ENCODE data around the gene RCC1.
"Not testable (repeated sequence)": the region's sequence is repeated elsewhere in the genome, so short reads cannot be mapped to it uniquely, and the experiment has no call there.

The RCC1 gene, protein sequence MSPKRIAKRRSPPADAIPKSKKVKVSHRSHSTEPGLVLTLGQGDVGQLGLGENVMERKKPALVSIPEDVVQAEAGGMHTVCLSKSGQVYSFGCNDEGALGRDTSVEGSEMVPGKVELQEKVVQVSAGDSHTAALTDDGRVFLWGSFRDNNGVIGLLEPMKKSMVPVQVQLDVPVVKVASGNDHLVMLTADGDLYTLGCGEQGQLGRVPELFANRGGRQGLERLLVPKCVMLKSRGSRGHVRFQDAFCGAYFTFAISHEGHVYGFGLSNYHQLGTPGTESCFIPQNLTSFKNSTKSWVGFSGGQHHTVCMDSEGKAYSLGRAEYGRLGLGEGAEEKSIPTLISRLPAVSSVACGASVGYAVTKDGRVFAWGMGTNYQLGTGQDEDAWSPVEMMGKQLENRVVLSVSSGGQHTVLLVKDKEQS

DNA sequence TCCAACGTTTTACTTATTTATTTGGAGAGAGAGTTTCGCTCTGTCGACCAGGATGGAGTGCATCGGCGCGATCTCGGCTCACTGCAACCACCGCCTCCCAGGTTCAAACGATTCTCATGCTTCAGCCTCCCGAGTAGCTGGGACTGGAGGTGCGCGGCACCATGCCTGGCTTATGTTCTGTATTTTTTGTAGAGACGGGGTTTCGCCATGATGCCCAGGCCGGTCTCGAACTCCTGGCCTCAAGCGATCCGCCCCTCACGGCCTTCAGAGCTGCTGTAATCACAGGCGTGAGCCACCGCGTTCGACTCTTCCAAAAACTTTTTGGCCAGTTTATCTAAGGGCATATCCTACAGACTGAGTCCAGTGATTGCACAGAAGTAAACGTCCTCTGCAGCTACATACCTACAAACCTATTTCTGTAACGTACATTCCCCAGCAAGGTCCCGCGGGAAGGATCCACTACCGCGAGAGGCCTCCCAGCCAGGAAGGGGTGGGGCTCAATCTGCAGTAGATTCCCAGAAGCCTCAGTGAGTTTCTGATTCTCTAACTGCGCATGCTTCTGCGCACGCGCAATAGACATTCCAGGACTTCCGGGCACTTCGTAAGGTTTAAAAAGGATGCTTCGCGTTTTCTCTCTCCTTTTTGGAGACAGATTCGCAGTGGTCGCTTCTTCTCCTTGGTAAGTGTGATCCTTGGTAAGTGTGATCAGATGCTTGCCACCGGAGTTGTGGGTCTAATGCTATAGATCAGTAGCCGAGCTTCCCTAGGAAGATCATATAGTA is at the start of gene RCC1:
RCC1 (plus strand) TSS at position 638 of the 782 bp plus-strand sequence. CDS start 23,824 bp downstream, outside the sequence.
- peak within 1 kb of the TSS; percentile 80 for H3K4me3 ChIP-seq (ENCODE audit: low read depth, low read length)
- DNase-seq (ENCODE audit: low read depth): peak; percentile 94

DNA sequence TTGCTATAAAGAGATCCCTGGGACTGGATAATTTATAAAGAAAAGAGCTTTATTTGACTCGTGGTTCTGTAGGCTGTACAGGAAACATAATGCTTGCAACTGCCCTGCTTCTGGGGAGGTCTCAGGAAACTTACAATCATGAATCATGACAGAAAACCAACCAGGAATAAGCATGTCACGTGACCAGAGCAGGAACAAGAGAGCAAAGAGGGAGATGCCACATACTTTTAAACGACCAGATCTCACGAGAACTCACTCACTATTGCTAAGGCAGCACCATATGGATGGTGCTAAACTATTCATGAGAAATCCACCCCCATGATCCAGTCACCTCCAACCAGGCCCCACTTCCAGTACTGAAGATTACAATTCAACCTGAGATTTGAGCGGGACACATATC is 49.8 kb upstream of the RCC1 start:
- DNase-seq (ENCODE audit: low read depth): peak; percentile 34
- no peak overlapping the region for H3K4me3 ChIP-seq (ENCODE audit: low read depth, low read length)

DNA sequence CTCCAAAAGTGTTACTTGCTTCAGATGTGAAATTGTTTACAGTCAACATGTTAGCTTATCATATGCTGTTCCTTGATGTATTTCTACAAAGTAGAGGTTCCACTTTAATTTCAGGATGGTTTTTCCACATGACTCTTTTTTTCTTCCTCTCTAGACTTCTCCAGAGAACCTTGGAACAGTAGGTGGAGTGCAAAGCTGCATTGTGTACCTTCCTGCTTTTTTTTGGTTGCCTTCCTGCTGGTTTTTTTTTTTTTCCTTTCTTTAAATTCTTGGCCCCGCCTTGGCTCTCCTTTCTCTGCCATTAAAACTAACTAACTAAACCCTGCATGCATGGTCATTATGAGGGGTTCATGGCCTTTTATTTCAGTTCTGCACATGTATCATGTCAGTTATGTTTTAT is 48.2 kb upstream of the RCC1 start:
- DNase-seq (ENCODE audit: low read depth): no peak
- no peak overlapping the region for H3K4me3 ChIP-seq (ENCODE audit: low read depth, low read length)

DNA sequence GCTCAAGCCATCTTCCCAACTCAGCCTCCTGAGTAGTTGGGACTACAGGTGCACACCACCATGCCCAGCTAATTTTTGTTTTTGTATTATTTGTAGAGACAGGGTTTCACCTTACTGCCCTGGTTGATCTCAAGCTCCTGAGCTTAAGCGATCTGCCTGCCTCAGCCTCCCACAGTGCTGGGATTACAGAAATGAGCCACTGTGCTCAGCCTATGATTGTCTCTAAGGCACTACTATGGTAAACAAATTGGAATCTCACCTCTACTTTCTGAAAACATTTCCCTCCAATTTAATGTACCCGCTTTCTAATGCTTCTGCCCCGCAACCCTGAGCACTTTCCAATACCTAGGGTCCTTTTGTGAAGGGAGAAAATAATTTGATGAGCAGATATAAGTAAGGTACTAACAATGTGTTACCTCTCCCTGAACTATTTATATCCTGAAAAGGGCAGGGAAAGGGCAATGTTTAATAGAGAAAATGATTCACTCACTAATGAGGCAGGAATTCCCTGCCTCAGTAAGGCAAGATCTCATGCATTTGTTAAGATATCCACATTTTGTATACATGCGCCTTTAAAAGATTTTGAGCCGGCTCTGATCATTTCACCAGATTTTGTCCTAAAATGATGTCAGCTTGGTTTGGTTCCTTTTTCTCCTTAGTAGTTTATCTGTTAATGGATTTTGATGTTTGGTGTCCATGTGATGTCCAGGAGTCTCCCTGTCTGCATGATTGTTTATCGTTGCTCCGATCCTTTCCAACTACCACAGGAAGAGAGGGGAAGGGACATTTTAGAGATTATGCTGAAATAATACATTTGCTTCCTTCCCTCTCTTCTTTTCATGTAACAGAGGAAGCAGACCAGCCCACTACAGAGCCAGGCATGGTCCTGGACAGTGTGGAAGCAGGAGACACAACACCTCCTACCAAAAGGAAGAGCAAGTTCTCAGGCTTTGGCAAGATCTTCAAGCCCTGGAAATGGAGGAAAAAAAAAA is 47.3 kb upstream of the RCC1 start:
- no peak for DNase-seq (ENCODE audit: low read depth)
- no peak overlapping the region for H3K4me3 ChIP-seq (ENCODE audit: low read depth, low read length)

DNA sequence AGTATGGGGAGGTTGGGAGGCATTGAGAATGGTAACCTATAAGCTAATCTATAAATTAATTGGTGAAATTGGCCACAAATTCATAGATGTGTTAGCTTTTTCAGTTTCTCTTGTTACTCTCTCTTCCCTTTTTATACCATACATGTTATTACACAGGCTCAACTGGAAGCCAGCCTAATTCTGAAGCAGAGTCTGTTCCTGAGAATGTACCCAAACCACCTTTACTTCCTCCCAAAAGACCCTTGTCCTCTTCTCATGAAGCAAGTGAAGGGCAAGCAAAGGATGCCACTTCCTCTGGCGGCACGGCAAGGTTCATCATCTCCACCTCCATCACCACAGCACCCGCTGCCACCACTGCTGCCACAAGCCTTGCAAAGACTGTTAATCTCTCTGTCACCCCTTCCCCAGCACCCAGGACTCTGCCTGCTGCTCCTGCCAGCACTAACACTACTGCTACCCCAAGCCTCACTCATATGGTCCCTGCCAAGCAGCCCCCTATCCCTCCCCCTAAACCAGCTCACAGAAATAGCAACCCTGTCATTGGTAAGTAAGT is 39.5 kb upstream of the RCC1 start:
- no peak for DNase-seq (ENCODE audit: low read depth)
- H3K4me3 ChIP-seq (ENCODE audit: low read depth, low read length): no peak overlapping the region

DNA sequence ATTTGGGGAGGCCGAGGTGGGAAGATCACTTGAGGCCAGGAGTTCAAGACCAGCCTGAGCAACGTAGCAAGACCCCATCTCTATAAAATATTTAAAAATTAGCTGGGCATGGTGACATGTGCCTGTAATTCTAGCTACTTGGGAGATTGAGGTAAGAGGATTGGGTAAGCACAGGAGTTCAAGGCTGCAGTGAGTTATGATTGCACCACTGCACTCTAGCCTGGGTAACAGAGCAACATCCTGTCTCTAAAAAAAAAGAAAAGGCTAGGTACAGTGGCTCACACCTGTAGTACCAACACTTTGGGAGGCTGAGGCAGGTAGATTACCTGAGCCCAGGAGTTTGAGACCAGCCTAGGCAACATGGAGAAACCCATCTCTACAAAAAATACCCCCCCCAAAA is 35.7 kb upstream of the RCC1 start:
- no peak overlapping the region for H3K4me3 ChIP-seq (ENCODE audit: low read depth, low read length)
- DNase-seq (ENCODE audit: low read depth): no peak

DNA sequence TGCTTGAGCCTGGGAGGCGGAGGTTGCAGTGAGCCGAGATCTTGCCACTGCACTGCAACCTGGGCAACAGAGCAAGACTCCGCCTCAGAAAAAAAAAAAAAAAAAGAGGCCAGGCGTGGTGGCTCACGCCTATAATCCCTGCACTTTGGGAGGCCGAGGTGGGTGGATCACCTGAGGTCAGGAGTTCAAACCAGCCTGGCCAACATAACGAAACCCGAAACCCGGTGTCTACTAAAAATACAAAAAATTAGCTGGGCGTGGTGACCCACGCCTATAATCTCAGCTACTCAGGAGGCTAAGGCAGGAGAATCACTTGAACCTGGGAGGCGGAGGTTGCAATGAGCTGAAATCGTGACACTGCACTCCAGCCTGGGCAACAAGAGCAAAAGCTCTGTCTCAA is 26.3 kb upstream of the RCC1 start:
- DNase-seq (ENCODE audit: low read depth): not testable (repeated sequence)

DNA sequence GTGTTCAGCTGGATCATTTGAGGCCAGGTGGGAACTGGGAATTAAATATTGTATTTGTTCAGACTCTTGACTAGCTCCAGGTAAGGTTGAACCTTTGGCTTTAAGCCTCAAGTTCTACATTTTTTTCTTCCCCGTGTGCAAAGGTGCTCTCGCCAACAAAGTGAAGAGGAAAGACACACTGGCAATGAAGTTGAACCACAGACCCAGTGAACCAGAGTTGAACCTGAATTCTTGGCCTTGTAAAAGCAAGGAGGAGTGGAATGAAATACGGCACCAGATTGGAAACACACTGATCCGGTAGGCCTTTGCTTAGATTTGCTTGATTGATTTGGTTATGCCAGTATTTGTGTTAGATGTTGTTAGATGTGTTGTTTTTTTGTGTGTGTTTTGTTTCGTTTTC is 25.5 kb upstream of the RCC1 start:
- DNase-seq (ENCODE audit: low read depth): no peak
- no peak overlapping the region for H3K4me3 ChIP-seq (ENCODE audit: low read depth, low read length)

More for the DNA sequence above, 26.3 kb upstream of the RCC1 start:
- H3K4me3 ChIP-seq (ENCODE audit: low read depth, low read length): not testable (repeated sequence)

DNA sequence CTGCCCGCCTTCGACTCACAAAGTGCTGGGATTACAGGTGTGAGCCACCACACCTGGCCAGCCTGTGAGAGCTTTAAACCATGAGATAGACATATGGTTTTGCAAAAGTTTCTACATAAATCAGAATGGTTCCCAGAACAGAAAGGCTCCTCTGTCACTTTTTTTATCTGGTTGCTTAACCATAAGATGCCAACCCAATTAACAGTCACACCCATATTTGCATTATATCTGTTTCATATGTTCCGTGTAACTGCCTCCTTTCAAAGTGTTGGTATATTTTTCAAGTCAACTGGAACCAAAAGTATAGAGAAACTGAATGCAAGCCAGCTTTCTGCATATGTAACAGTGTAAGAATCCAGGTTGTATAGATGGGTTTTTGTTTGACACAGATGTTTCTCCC is 23.7 kb upstream of the RCC1 start:
- H3K4me3 ChIP-seq (ENCODE audit: low read depth, low read length): no peak overlapping the region
- no peak for DNase-seq (ENCODE audit: low read depth)

DNA sequence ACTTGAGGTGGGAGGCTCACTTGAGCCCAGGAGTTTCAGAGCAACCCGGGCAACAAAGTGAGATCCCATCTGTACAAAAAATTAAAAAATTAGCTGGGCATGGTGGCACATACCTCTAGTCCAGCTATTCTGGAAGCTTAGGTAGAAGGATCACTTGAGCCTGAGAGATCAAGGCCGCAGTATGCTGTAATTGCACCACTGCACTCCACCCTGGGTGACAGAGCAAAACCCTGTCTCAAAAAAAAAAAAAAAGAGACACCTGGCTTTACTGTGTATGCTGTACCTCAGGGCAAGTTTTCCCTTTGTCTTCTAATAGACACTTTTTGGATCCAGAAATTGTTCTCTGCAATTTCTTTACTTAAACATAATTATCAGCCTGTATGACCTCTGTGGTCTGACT is 23.1 kb upstream of the RCC1 start:
- H3K4me3 ChIP-seq (ENCODE audit: low read depth, low read length): no peak overlapping the region

DNA sequence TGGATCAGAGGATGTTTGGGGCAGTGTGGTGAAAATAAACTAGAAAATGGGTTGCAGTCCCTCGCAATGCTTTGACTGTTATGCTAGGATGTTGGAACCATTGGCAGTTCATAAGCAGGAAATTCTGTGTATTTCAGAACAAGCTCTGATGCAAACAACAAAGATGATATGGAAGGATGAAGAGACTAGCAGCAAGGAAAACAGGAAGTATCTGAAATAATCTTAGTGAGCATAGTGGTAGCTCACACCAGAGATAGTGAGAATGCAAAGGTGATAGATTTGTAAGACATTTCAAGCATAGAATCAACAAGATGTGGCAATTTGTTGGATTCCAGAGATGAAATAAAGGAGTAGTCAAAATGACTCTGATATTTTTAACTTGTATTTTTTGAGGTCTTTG is 11.1 kb upstream of the RCC1 start:
- no peak for DNase-seq (ENCODE audit: low read depth)
- no peak overlapping the region for H3K4me3 ChIP-seq (ENCODE audit: low read depth, low read length)

More for the DNA sequence above, 23.1 kb upstream of the RCC1 start:
- no peak for DNase-seq (ENCODE audit: low read depth)

DNA sequence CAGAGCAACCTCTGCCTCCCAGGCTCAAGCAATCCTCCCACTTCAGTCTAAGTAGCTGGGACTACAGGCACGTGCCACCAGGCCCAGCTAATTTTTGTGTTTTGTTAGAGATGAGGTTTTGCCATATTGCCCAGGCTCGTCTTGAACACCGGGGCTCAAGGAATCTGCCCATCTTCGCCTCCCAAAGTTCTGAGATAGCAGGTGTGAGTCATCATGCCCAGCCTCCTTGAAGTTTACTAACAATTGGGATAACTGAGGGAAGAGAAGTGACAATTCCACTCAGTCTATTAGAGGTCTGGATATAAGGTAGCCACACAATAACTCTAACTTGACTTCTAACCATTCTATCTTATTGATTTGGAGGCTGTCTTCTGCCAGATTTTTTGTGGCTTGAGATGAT is 6.3 kb upstream of the RCC1 start:
- no peak for DNase-seq (ENCODE audit: low read depth)

DNA sequence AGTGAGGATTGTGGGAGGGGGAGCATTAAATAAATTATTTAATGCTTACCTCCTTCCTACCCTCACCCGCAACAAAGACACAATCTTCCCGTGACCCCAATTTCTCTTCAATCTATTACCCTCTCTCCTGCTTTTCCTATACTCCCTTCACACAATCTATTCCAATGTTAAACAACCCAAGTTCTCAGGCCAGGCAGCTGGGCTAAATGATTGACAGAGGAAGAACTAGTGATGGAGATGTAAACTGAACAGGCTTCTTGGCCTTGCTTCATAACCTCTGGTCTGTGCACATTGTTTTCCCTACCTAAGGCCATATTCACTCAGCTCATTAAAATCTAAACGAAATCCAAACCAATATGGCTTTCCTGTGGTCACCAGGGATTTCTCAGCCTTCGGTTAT is 3.9 kb upstream of the RCC1 start:
- H3K4me3 ChIP-seq (ENCODE audit: low read depth, low read length): no peak overlapping the region

More for the DNA sequence above, 6.3 kb upstream of the RCC1 start:
- no peak overlapping the region for H3K4me3 ChIP-seq (ENCODE audit: low read depth, low read length)

DNA sequence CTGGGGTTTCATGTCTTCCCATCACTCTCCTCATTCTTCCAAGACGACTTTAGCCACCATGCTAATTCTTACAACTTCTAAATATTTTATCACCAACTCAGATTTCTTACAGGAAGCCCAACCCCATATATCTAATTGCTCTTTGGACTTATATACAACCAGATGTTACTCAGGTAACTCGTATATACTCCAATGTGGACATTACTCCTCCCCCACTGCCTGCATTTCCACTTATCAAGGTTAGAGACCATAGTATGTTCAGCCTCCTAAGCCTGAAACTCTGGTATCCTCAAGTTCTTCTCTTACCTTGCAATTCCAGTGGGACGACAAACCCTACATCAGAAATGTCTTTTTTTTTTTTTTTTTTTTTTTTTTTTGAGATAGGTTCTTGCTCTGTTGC is 2.7 kb upstream of the RCC1 start:
- H3K4me3 ChIP-seq (ENCODE audit: low read depth, low read length): no peak overlapping the region
- no peak for DNase-seq (ENCODE audit: low read depth)

More for the DNA sequence above, 3.9 kb upstream of the RCC1 start:
- DNase-seq (ENCODE audit: low read depth): no peak

DNA sequence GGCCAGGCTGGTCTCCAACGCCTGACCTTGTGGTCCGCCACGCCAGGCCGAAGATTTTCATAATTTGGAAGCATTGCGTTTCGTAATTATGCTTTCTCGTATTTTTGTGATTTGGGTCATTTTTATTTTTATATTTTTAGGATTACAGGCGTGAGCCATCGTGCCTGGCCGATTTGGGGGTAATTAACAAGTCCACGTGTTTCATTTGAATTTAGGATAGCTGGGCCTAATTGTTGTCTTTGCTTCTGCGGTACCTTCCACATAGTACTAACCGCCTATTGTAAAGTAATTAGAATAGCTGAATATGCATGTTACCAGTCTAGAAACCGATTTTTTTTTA is 1.0 kb downstream of the RCC1 start:
- DNase-seq (ENCODE audit: low read depth): no peak

DNA sequence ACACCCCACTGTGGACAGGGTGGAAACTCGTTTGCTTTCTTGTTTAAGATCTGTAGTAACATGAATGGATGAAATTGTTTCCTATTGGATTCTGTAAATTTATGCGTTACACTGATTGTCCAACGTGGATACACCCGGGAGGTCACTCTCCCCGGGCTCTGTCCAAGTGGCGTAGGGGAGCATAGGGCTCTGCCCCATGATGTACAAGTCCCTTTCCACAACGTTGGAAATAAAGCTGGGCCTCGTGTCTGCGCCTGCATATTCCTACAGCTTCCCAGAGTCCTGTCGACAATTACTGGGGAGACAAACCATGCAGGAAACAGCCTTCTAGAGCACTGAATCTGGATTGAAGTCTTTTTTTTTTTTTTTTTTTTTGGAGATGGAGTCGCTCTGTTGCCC is 1.4 kb downstream of the RCC1 start:
- DNase-seq (ENCODE audit: low read depth): no peak
- peak overlapping the region; percentile 80 for H3K4me3 ChIP-seq (ENCODE audit: low read depth, low read length)

More for the DNA sequence above, 1.0 kb downstream of the RCC1 start:
- H3K4me3 ChIP-seq (ENCODE audit: low read depth, low read length): peak overlapping the region; percentile 80

DNA sequence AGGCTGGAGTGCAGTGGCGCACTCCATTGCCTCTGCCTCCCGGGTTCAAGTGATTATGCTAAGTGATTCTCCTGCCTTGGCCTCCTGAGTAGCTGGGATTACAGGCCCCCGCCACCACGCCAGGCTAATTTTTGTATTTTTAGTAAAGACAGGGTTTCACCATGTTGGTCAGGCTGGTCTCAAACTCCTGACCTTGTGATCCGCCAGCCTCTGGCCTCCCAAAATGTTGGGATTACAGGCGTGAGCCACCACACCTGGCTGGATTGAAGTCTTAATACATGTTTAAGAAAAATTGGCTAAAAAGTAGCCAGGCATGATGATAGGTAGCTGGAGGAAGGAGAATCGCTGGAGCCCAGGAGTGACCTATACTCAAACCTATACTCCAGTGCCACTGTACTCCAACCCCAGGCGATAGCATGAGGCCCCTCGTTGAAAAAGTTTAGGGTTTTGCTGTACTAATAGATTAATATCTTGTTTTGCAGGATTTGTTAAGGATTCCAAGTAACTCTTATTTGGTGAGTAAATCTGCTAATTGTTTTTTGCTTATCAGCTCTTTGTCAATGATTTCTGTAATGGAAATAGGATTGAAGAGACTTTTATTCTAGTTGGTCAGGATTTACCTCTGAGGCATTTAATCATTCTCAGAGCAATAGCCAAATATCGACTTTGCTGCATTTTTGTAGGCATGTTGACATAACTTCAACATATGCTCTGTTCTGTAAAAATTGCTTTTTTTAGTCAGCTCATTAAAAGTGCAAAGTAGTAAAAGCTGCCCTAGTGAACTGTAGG is 2.0 kb downstream of the RCC1 start:
- DNase-seq (ENCODE audit: low read depth): no peak

DNA sequence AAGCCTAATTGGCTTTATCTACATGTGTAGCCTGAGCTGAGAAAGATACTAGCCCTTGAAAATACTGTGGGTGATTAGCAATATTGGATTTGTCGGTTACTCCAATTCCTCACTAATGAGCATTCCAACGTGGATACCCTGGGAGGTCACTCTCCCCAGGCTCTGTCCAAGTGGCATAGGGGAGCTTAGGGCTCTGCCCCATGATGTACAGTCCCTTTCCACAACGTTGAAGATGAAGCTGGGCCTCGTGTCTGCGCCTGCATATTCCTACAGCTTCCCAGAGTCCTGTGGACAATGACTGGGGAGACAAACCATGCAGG is 2.6 kb downstream of the RCC1 start:
- H3K4me3 ChIP-seq (ENCODE audit: low read depth, low read length): peak overlapping the region; percentile 80

More for the DNA sequence above, 2.0 kb downstream of the RCC1 start:
- peak overlapping the region; percentile 80 for H3K4me3 ChIP-seq (ENCODE audit: low read depth, low read length)

More for the DNA sequence above, 2.6 kb downstream of the RCC1 start:
- no peak for DNase-seq (ENCODE audit: low read depth)
